Thyroid gland (tissue), 4 donors: Measurements from ENCODE around the gene HOTAIR.

Experiments
- CTCF ChIP-seq, 6 experiments: fragments of 200-600 bp in 3 of 6; fragments of 450-650 bp in 3 of 6; sonication (generic) in 3 of 6; IDR thresholded peaks; one replicate each; pipeline ENCODE4 v1.5.1; 2016 to 2019; ENCODE audit warnings: antibody characterized with exemption in 6 of 6, mild to moderate bottlenecking in 2 of 6, inconsistent platforms in 1 of 6, moderate library complexity in 1 of 6
- POLR2A ChIP-seq, 2 donors: fragments of 450-650 bp; IDR thresholded peaks; one replicate each; pipeline ENCODE4 v1.6.1; 2017; ENCODE audit warnings: antibody characterized with exemption in 2 of 2, mild to moderate bottlenecking in 2 of 2, moderate library complexity in 1 of 2

- TF ChIP-seq CTCF (IDR thresholded peaks at IDR 0.05): no peak
- TF ChIP-seq POLR2A (IDR thresholded peaks at IDR 0.05): no peak
Measured at GRCh38 chr12:53994009-53994263, 19.2 kb upstream of the HOTAIR start.
